HepG2 (cell line): ENCODE measurements around the gene SHOX. TPM values are rescaled to one million over a fixed set of nuclear protein-coding genes. Genes with fewer than 3 reads are reported as not detected.

Source experiments
- JARID2 ChIP-seq: sonication (generic); formaldehyde crosslinking; IDR thresholded peaks from 2 replicates; pipeline ENCODE4 v1.8.1; 2023; ENCODE audit warnings: missing genetic modification reagents, inconsistent platforms; ENCODE audit not compliant: insufficient replicate concordance
- KAT8 ChIP-seq: IDR thresholded peaks from 2 replicates; pipeline ENCODE4 v1.6.1; 2016; ENCODE audit warnings: missing genetic modification reagents, missing compliant biosample characterization
- PBX3 ChIP-seq: sonication (generic); formaldehyde crosslinking; IDR thresholded peaks from 2 replicates; pipeline ENCODE4 v1.8.1; 2023; ENCODE audit warnings: missing genetic modification reagents, inconsistent platforms, borderline replicate concordance
- ZNF296 ChIP-seq: sonication (generic); formaldehyde crosslinking; conservative IDR thresholded peaks from 2 replicates; pipeline ENCODE4 v1.5.0; 2020; ENCODE audit warnings: mild to moderate bottlenecking, missing genetic modification reagents
- ZNF577 ChIP-seq: sonication (generic); formaldehyde crosslinking; IDR thresholded peaks from 2 replicates; pipeline ENCODE4 v1.4.0; 2020; ENCODE audit warnings: mild to moderate bottlenecking, low read depth, missing genetic modification reagents, borderline replicate concordance
- ZNF646 ChIP-seq: sonication (generic); formaldehyde crosslinking; IDR thresholded peaks from 2 replicates; pipeline ENCODE4 v1.9.0; 2021; ENCODE audit warnings: mild to moderate bottlenecking, missing genetic modification reagents
- ZSCAN31 ChIP-seq: sonication (generic); formaldehyde crosslinking; IDR thresholded peaks from 2 replicates; pipeline ENCODE4 v1.5.0; 2020; ENCODE audit warnings: low read depth, mild to moderate bottlenecking, missing genetic modification reagents
- polyA plus RNA-seq, 8 experiments: library from polyadenylated mRNA; depleted of rRNA in 3 of 8; stranded (reverse) in 7 of 8; unstranded in 1 of 8; fragments of >200 nt; fragmentation: Illumina TruSeq in 4 of 8; extraction: Trizol in 4 of 8; gene quantifications; 2 replicates each; pipeline versions ENCODE4 v1.2.1 to v1.2.3, GENCODE V29; 2011 to 2016; ENCODE audit warnings: low read depth in 4 of 8, missing spikeins in 1 of 8, mixed read lengths in 1 of 8; ENCODE audit not compliant: insufficient read depth in 1 of 8
- total RNA-seq, 5 experiments: library from RNA; depleted of rRNA; stranded (reverse); fragments of >200 nt; fragmentation: Illumina TruSeq; extraction: Trizol; gene quantifications; 2 replicates each; pipeline ENCODE4 v1.2.3, GENCODE V29; 2016; ENCODE audit warnings: low read depth in 1 of 5

The SHOX gene
- total and polyA plus RNA-seq, 2 of the 13 experiments (the other 11 are each of a cell fraction or from before 2014, with no cell fraction given) = not detected

GRCh38 chrX:640641-641040 lies 10.1 kb downstream of the SHOX start (continued):
- no peak for TF ChIP-seq ZNF577 (CRISPR knock-in tag)
- no peak for TF ChIP-seq ZSCAN31 (CRISPR knock-in tag)
- TF ChIP-seq ZNF296 = no peak
- TF ChIP-seq PBX3 (CRISPR knock-in tag) = no peak
- TF ChIP-seq ZNF646 (CRISPR knock-in tag) = no peak
- no peak for TF ChIP-seq KAT8
- TF ChIP-seq JARID2 (CRISPR knock-in tag) = no peak
- TF ChIP-seq, all 625 proteins: peak for 0
